Posterior cingulate gyrus (tissue), 11 donors: ENCODE measurements around the gene RFTN1.
A peak's percentile ranks its signal among the peaks of the same experiment; 100 is the strongest.

Source experiments
- DNase-seq, 10 donors: peaks; one replicate each; pipeline versions ENCODE4 v3.0.0 to v3.0.0-alpha.2; 2020 to 2021; ENCODE audit warnings: mixed read lengths in 3 of 10
- intact Hi-C: fragments of 100-400 bp; cut with DNase I; formaldehyde crosslinking; loops from one replicate; pipeline ENCODE4 v1.15.1; 2023

Gene RFTN1

DNA sequence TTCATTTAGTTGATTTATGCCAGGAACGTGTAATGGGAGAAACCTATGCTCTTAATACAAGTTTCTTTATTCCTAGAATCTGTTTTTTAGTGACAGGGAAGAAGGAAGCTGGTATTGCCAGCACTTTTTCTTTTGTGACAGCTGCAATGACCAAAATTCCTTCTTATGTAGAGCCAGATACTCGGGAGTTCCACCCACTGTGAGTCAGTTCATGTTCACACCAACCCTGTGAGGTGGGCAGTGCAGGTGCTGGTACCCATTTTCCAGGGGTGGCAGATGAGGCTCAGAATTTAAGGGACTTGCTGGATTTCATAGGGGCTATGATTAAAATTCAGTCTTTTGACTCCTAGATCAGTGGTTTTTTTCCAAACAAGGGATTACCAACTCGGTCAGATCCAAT, 213.8 kb downstream of the RFTN1 start:
- intact Hi-C loops = loop anchor here (10.0 kb wide), 1 partner anchor 215 kb away; the partner anchor contains the start of gene RFTN1
- DNase-seq = peak in 1 of 10 donors; percentile 70

DNA sequence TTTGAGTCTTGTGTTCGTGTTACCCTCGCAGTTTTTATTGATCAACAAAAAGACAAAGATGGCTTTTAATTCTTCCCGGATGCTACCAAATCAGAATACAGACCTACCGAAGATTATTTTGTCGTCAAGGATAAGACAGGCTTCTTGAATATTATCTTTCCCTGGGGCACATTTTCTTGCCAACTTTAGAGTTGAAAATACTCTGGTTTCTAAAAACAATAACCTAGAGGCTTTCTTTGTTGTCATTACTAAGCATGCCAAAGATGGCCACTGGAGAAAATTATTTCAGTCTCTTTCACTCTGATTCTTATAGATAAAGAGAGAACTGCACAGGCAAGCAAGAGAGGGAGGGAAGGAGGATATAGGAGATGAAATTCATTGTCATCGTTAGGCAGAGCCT, 214.6 kb downstream of the RFTN1 start:
- intact Hi-C loops = loop anchor here (10.0 kb wide), 1 partner anchor 216 kb away; the partner anchor contains the start of gene RFTN1
- no peak for DNase-seq

DNA sequence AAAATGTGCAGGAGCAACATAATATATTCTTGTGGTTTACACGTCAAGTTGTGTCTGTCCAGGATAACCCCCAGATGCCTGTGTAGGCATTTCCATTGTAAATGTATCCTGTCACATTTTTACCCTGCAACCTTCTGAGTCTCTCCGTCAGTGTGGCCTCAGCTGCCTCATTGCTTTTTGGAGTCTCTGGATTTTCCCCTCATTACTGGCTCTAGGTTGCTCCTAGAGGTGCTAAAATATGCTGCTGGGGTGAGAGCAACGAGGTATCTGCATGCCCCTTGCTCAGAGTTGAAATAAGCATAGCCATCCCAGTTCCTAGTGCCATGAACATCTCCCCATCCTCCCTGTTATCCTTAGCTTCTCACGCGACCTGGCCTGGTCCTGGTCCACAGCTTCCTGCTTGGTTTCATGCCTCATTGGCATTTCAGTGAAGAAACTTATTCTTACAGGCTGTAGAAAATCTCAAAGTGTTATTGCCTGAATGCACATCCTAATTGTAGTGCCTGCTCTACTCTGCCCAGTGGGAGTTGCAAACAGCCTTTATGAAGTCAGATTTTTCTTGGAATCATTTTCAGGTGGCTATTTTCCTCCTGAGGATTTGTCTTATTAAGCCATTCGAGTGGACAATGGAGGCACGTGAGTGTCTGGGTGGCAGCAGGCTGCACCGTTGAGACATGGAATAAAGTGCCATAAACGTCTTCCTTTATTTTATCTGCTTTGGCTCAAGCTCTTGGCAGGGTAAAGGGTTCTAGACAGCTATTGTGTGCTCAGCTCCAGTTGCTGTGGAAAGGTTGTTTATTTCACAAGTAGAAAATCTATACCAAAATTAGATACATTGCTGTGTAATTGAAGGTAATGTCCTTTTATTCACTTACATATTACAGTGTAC, 215.3 kb downstream of the RFTN1 start:
- no peak for DNase-seq
- intact Hi-C loops = loop anchor here (10.0 kb wide), 1 partner anchor 217 kb away; the partner anchor contains the start of gene RFTN1

DNA sequence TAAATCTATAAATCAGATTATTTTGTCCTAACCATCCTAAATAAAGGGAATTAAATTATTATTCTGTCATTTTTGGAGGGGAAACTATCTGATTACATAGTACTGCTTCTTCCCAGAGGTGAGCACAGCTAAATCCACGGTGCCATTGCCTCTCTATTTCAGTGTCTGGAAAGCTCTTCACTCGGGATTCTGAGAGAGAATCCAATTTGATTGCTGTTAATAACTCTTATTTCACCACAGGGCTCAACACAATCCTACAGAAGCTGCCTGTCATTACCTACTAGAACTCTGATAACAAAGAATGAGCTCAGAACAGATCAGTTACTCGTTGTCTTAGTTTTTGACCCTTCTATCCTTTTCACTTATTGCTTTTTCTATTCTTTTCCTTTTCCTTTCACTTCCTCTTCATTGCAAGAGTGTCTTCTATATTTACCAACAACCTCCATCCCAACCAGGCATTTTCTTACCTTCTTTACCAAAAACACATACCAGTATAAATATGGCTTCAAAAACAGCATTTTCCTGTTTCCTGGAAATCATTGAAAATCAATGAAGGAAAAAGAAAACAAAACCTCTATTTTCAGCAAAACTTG, 218.1 kb downstream of the RFTN1 start:
- intact Hi-C loops = loop anchor here (10.0 kb wide), 1 partner anchor 219 kb away; the partner anchor contains the start of gene RFTN1
- DNase-seq = no peak

DNA sequence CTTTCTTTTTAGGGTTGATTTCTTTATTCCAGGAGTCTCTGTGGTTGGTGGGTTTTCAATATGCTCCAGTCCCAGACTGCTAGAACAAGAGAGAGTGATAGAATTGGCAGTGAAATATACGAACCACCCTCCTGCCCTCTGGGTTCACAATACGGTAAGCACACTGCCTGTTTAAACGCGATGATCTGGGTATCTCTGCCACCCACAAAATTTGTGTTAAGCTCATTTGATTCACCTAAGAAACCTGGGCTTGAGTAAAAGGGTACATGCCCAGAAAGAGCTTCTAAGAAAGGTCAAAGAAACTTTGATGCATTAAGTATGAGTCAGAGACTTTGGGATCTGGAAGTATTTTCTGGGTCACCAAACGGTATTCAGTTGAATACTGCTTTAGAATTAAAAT, 218.7 kb downstream of the RFTN1 start:
- intact Hi-C loops = loop anchor here (10.0 kb wide), 1 partner anchor 220 kb away; the partner anchor contains the start of gene RFTN1

DNA sequence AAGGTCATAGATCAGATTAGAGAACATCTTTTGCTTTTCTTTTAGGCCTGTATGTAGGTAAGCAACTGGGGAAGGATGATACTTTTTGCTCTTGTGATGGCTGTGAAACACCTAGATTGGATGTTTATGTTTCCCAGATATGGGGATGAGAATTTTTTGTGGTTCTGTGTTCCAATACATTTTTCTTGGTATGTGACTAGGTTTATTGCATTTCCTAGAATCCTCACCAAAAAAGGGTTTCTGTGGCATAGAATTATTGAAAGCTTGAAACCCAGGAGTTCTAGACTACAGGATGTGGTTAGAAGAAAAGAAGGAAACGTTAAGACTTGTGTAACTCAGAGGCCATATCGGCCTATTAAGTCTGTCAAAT, 222.7 kb downstream of the RFTN1 start:
- intact Hi-C loops = loop anchor here (1.0 to 10.0 kb wide), 2 partner anchors 224 to 259 kb away; partner anchors contain the start of gene RFTN1

More for the DNA sequence above, 218.7 kb downstream of the RFTN1 start:
- no peak for DNase-seq

DNA sequence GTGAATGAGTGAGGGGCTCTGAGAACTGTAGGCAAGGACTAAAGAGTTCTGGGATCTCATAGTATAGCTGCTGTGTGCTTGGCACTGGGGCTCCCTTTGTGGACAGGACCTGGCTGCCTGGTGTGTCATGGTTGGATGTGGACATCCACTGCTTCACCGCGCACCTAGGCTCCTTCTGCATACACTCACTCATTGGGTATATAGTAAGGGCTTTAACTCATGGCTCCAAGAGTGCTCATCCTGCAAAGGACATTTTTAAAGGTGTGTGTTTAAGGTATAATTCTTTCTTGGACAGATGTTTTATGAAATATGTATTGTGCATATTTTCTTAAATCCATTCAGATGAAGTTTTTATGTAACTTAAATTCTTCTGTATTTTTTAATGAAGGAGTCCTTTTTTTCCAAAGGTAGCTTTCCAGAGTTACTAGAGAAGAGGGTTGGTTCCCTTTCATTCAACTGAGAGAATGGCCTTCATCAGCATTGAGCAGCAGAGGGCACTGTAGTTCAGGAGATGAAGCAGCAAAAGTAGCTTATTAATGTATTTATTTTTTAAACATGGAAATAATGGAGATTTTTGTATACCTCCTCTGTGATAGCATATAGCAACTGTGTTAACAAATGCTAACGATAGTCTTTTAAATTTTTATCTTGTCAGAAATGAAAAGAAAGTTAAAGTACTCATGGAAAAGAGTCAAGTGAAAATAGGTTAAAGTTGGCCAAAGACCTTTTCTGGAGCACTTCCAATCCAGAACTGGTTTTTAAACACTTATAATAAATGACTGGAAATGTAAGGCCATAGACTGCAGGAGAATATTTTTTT, 223.3 kb downstream of the RFTN1 start:
- intact Hi-C loops = loop anchor here (1.0 to 10.0 kb wide), 2 partner anchors 225 to 260 kb away; partner anchors contain the start of gene RFTN1
- peak in 5 of 10 donors; percentile 39 to 65 (median 54) for DNase-seq

More for the DNA sequence above, 222.7 kb downstream of the RFTN1 start:
- DNase-seq = no peak

DNA sequence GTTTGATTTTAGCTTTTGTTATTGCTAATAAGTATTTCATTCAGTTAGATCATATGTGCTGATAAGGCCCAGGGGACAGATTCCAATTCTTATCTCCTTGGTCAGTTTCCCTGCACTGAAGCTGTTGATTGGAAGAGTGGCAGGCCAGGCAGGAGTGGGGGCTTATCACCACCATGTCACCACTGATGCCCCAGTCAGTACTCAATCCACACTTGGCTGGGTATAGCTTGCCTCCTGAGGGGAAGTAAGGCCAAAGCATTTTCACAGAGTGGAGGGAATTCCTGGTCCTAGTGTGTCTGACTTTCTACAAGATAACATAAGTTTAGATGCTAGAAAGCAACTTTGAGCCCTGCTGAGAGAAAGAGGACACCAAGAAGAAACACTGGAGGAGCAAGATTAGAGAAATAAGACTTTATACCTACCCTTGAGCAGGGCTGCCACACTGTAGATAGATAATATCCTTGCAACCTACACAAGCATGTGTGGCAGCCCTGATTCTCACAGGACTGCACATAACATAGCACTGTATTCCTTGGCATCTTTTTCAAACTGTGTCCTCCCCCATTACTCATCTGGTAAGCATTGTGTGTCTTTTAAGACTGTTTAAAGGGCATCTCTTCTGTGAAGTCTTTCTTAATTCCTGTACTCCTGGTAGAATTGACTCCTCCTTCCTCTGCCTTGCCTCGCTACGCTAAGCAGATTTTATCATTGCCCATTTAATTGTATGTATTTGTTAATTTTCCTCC, 224.2 kb downstream of the RFTN1 start:
- DNase-seq = no peak
- intact Hi-C loops = no loop called here

DNA sequence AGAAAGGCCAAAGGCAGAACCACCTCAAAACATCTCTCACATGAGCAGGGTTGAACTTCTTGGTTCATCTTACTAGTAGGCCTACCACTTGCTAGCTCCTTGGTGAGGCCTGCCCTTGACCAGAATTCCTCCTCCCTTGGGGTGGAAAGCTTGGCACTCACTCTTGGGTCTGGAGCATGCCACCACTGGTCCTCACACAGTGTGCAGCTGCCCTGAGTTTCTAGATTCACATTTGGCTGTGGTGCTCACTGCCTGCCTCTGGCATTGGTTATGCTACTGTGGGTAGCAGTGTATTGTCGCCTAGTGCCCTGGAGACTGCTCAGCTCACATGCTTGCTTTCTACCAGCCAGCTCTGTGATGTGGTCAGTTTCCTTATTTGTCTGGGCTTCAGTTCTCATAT, 224.8 kb downstream of the RFTN1 start:
- intact Hi-C loops = no loop called here
- DNase-seq = no peak

DNA sequence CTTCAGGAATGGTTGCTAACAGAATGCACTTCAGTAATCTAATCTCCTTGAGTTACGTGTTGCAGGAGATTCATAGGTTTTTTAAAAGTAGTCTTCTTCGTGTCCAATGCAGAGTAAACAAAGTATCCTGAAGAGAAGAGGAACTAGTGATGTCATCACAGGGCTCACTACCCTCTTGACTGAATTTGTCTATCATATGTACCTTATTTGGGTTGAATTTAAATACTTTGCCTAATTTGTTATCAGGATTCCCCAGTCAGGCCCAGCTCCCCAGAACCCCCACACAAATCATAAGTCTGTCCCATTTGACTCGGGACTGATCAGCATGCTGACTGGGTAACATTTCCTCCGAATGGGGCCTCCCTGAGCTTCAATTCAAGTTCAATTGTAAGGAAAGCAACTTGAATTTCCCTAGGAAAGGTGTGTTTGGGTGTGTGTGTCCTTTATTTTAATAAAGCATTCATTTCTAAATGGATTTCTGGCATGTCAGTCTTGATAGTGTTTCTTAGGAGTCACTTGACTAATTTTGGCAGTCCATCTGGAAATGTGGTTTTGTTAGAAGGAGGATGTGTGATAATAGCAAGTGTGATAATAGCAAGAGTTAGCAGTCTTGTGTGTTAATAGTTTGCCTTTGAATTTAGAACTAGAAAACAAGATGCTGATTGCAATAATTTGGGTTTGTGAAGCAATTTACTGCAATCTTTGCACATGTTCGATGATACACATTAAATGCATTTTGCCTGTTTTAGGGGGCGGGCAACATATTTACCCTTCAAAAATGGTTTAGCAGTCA, 226.6 kb downstream of the RFTN1 start:
- no peak for DNase-seq
- intact Hi-C loops = no loop called here

DNA sequence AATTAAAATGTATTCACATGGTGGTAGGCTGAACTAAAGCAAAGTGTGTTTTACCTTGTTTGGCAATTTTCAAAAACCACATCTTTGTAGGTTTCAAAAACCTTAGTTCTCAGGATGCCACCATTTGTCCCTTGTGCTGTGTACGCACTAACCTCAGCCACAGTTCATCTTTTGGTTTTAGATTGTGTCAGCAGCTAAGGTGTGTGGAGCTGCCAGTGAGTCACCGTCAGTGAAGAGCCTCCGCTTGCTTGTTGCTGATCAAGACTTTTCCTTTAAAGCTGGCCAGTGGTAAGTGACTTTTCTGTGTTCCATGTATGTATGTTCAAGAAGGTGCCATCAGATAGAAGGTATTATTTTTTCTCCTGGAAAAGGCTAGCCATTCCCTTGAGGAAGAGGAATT, 227.3 kb downstream of the RFTN1 start:
- intact Hi-C loops = no loop called here
- DNase-seq = no peak

DNA sequence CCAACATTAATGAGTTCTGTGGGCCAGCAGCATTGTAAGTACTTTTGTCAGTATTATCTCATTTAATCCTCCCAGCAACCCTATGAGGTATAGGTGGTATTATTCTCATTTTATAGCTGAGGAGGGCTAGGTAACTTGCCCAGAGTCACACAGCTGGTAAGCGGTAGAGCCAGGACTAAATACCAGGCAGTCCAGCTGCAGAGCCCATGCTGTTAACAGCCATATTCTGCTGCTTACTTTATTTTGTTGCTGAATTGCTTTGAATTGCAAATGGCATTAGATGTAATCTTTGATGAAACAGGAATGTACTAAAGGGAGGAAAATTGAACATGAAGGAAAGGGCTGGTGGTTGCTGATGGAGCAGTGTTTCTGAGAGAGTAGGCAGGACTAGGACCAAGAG, 228.9 kb downstream of the RFTN1 start:
- intact Hi-C loops = no loop called here
- no peak for DNase-seq

DNA sequence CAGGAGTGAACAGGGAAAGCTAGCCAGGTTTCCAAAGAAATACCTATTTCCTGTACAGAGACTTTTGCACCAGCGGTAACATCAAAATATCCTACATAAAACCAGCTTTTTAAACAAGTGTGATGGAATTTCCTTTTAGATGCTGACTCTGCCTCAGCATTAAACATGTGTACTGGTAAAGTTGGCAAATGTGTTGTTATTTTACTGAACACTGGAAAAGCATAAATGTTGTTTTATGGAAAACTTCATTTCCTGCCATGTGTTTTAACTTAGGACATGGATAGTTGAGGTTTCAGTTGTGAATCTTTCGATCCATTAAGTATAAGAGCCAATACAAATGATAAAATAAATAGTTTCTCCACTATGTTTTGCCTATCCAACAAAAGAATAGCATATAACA, 232.8 kb downstream of the RFTN1 start:
- no peak for DNase-seq
- intact Hi-C loops = no loop called here

DNA sequence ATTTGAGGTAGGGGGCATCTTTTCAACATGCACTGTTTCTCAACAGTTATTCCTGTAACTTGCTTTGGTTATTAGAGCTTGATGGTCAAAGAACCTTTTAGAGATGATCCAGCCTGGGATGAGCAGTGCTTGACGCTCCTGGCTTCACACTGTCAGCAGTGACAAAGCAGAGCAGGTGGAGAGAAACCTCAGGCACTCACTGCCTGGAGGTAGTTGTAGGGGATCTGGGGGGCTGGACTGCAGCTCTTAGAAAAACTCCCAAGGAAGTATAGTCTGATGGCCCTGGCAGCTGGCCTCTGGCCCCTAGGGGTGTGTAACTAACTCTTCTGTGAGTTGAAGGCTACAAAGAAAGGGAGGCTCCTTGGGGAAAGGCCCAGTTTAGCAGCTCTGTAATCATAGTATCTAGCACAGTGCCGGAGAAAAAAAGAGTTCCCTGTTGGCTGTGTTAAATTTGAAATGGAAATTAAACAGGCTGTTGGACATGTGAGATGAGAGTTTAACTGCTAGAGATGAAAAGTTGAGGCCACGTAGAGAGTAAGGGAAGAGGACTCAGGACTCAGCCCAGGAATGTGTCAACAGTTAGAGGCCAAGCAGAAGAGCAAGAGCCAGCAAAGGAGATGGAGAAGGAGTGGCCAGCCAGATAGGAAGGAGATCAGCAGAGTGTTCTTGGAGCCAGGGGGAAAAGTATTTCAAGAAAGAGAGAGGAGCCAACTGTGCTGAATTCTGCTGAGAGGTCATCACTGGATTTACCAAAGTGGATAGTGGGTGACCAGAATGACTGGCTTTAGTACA, 234.3 kb downstream of the RFTN1 start:
- intact Hi-C loops = no loop called here
- DNase-seq = no peak

DNA sequence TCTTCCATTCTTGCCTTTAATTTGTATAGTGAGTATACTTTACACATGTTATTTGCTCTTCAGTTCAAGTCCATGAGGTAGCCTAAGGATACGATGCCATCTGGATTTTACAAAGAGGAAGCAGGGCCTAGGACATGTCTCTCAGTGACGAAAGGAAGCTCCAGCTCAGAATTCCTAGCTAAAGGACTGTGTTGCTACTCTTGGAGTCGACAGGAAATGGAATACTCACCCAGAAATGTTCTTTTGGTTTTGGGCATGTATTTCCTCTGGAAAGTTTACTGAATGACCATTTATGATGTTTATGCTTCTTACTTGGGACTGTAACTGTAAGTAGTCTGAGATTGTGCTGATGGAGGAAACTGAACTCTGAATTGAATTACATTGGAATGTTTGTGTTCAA, 236.0 kb downstream of the RFTN1 start:
- DNase-seq = no peak
- intact Hi-C loops = no loop called here

DNA sequence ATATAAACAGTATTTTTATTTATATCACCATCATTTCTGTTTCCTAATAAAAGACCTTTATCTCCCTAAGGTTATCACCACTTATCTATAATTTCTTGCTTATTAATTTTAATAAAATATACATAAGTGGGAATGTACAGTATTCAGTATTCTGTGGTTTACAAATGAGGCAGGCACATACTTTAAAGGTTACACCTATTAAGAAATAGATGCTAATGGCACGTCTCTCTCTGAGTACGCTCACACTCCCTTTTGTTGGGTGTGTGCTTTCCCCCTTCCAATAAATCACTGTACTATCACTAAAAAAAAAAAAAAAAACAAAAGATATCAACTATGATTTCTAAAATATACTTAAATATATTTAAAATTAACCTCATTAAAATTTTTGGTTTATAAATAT, 239.6 kb downstream of the RFTN1 start:
- intact Hi-C loops = no loop called here

DNA sequence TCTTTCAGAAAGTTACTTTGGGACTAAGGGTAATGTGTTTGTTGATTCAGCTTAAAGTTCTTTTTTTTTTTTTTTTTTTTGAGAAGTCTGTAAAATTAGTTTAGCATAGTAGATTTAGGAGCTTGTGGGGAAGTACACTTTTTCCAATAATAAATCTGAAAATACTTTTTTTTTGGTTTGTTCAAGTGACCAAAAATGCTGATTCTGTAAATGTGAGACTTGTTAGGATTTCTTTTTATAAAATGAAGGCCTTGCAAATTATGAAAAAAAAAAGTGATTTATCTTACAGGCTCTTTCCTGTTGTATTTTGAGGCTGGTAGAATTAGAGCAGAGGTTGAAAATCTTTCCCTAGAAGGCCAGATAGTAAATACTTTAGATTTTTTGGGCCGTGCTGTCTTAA, 240.9 kb downstream of the RFTN1 start:
- no peak for DNase-seq
- intact Hi-C loops = no loop called here

More for the DNA sequence above, 239.6 kb downstream of the RFTN1 start:
- no peak for DNase-seq

DNA sequence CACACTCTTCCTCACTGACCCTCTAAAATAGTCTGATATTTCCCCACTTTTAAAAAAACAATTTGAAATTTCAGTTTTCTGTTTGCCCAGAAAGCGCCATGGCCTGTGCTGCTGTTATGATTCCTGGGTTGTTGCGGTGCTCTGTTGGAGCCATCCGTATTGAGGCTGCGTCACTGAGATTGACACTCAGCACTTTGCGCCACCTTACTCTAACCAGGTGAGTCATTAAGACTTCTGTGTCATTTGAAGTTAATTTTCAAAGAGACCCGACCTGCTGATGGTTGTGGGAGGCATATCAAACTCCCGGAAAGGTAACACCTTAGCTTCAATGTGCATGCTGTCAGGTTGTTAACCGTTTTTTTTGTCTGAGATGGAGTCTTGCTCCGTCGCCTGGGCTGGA, 242.6 kb downstream of the RFTN1 start:
- intact Hi-C loops = no loop called here
- no peak for DNase-seq
